Measurements from ENCODE around the gene CCDC107. TPM values are rescaled to one million over a fixed set of nuclear protein-coding genes. Genes with fewer than 3 reads are reported as not detected.

Gene CCDC107
- total RNA-seq, 2 donors from 2014 or later: 10.6 to 15.3 TPM

GRCh38 chr9:35696520-35697215 lies 38.6 kb downstream of the CCDC107 start:
- H3K9me3 ChIP-seq (ENCODE audit: control insufficient read depth, low read length): no peaks in the 10 kb centered on the region
- H3K4me1 ChIP-seq (ENCODE audit: control insufficient read depth, insufficient read depth, low read length): no peaks in the 10 kb centered on the region
- no peaks in the 10 kb centered on the region for H3K27me3 ChIP-seq (ENCODE audit: control insufficient read depth, insufficient read depth, low read length, poor library complexity, severe bottlenecking)
- peaks cover 62% of the 10 kb centered on the region for H3K36me3 ChIP-seq (ENCODE audit: control insufficient read depth, insufficient read depth, low read length)
- TF ChIP-seq CTCF (conservative IDR thresholded peaks at IDR 0.05): peak; percentile 95
- no peaks in the 10 kb centered on the region for H3K9me3 Mint-ChIP-seq
- no peak overlapping the region for H3K4me3 ChIP-seq (ENCODE audit: low read length)
- peaks cover 5% of the 10 kb centered on the region for H3K4me1 Mint-ChIP-seq
- 59 to 100% methylated on average over 1 to 9 of the region's 9 CpGs for WGBS, 2 experiments (ENCODE audit: insufficient coverage in 1 of 2, insufficient read length in 1 of 2)
- H3K9ac ChIP-seq (ENCODE audit: extremely low read depth, low read length, poor library complexity, severe bottlenecking): no peak overlapping the region
- H3K27me3 Mint-ChIP-seq (ENCODE audit: insufficient read depth): no peaks in the 10 kb centered on the region
- no peak overlapping the region for H3K4me3 Mint-ChIP-seq
- no peak overlapping the region for H3K27ac Mint-ChIP-seq
- peaks cover 24% of the 10 kb centered on the region for H3K36me3 Mint-ChIP-seq (ENCODE audit: low read depth)
- H3K27ac ChIP-seq (ENCODE audit: low read depth, low read length): no peak overlapping the region
- peak; percentile 92 for DNase-seq

GRCh38 chr9:35697486-35697885 lies 39.4 kb downstream of the CCDC107 start:
- no peaks in the 10 kb centered on the region for H3K4me1 ChIP-seq (ENCODE audit: control insufficient read depth, insufficient read depth, low read length)
- 93 to 98% methylated on average over 10 to 14 of the region's 14 CpGs for WGBS, 2 experiments (ENCODE audit: insufficient coverage in 1 of 2, insufficient read length in 1 of 2)
- H3K4me1 Mint-ChIP-seq: peaks cover 2% of the 10 kb centered on the region

GRCh38 chr9:35698231-35698630 lies 40.1 kb downstream of the CCDC107 start:
- Histone ChIP-seq H3K9me3 (ENCODE audit: control insufficient read depth, low read length) (no peaks in the 10 kb centered on the region), H3K4me3 (ENCODE audit: low read length) (no peak overlapping the region), H3K27ac (ENCODE audit: low read depth, low read length) (no peak overlapping the region), H3K4me1 (ENCODE audit: control insufficient read depth, insufficient read depth, low read length) (no peaks in the 10 kb centered on the region), H3K27me3 (ENCODE audit: control insufficient read depth, insufficient read depth, low read length, poor library complexity, severe bottlenecking) (no peaks in the 10 kb centered on the region), H3K36me3 (ENCODE audit: control insufficient read depth, insufficient read depth, low read length) (peaks cover 75% of the 10 kb centered on the region), H3K9ac (ENCODE audit: extremely low read depth, low read length, poor library complexity, severe bottlenecking) (no peak overlapping the region)
- H3K27me3 Mint-ChIP-seq (ENCODE audit: insufficient read depth): no peaks in the 10 kb centered on the region
- DNase-seq: no peak
- 90% methylated on average over 5 of the region's 5 CpGs for WGBS, 2 experiments (ENCODE audit: insufficient coverage in 1 of 2, insufficient read length in 1 of 2)
- H3K4me3 Mint-ChIP-seq: no peak overlapping the region
- H3K9me3 Mint-ChIP-seq: no peaks in the 10 kb centered on the region
- H3K36me3 Mint-ChIP-seq (ENCODE audit: low read depth): peaks cover 32% of the 10 kb centered on the region
- H3K27ac Mint-ChIP-seq: no peak overlapping the region
- H3K4me1 Mint-ChIP-seq: peaks cover 2% of the 10 kb centered on the region
- TF ChIP-seq CTCF (conservative IDR thresholded peaks at IDR 0.05): no peak

More at GRCh38 chr9:35697486-35697885, 39.4 kb downstream of the CCDC107 start:
- Histone ChIP-seq H3K27ac (ENCODE audit: low read depth, low read length) (no peak overlapping the region), H3K4me3 (ENCODE audit: low read length) (no peak overlapping the region), H3K27me3 (ENCODE audit: control insufficient read depth, insufficient read depth, low read length, poor library complexity, severe bottlenecking) (no peaks in the 10 kb centered on the region), H3K36me3 (ENCODE audit: control insufficient read depth, insufficient read depth, low read length) (peaks cover 68% of the 10 kb centered on the region), H3K9me3 (ENCODE audit: control insufficient read depth, low read length) (no peaks in the 10 kb centered on the region), H3K9ac (ENCODE audit: extremely low read depth, low read length, poor library complexity, severe bottlenecking) (no peak overlapping the region)
- Mint-ChIP-seq H3K4me3 (no peak overlapping the region), H3K9me3 (no peaks in the 10 kb centered on the region), H3K27me3 (ENCODE audit: insufficient read depth) (no peaks in the 10 kb centered on the region), H3K36me3 (ENCODE audit: low read depth) (peaks cover 25% of the 10 kb centered on the region), H3K27ac (no peak overlapping the region)
- no peak for TF ChIP-seq CTCF (conservative IDR thresholded peaks at IDR 0.05)
- DNase-seq: no peak
